Nephron (organoid): ENCODE data around the gene ATP1B1.
"Not testable (repeated sequence)": the region's sequence is repeated elsewhere in the genome, so short reads cannot be mapped to it uniquely, and the experiment has no call there.

Experiments
- H3K27ac Mint-ChIP-seq, 3 experiments: 2 replicates each; pipeline ENCODE4 v1.8.0; 2020; ENCODE audit warnings: mixed read lengths in 3 of 3, mild to moderate bottlenecking in 2 of 3, moderate library complexity in 1 of 3
- H3K27me3 Mint-ChIP-seq: 2 replicates; pipeline ENCODE4 v1.8.0; 2021; ENCODE audit warnings: low read depth, mild to moderate bottlenecking, moderate library complexity, mixed read lengths
- H3K36me3 Mint-ChIP-seq: 2 replicates; pipeline ENCODE4 v1.8.0; 2020; ENCODE audit warnings: low read depth, mixed read lengths
- H3K4me1 Mint-ChIP-seq: 2 replicates; pipeline ENCODE4 v1.8.0; 2020; ENCODE audit warnings: mixed read lengths
- H3K4me3 Mint-ChIP-seq, 3 experiments: 2 replicates each; pipeline ENCODE4 v1.8.0; 2020; ENCODE audit warnings: mild to moderate bottlenecking in 3 of 3, mixed read lengths in 3 of 3, moderate library complexity in 2 of 3
- H3K9me3 Mint-ChIP-seq: 2 replicates; pipeline ENCODE4 v1.8.0; 2020; ENCODE audit warnings: mixed read lengths
- CTCF ChIP-seq, 3 experiments: fragments of 200-600 bp; sonication (generic); IDR thresholded peaks; one replicate each; pipeline ENCODE4 v1.5.0; 2021; ENCODE audit warnings: antibody characterized with exemption in 3 of 3; ENCODE audit not compliant: unreplicated experiment in 3 of 3

The ATP1B1 gene

GRCh38 chr1:169119405-169119804 is 12.9 kb downstream of the ATP1B1 start:
- no peaks in the 10 kb centered on the region for H3K9me3 Mint-ChIP-seq
- peak overlapping the region; percentile 7 to 73 (median 13) for H3K27ac Mint-ChIP-seq
- H3K27me3 Mint-ChIP-seq = no peaks in the 10 kb centered on the region
- no peak for TF ChIP-seq CTCF (IDR thresholded peaks at IDR 0.05; ENCODE audit: unreplicated experiment in 3 of 3)
- no peak overlapping the region for H3K4me3 Mint-ChIP-seq
- H3K36me3 Mint-ChIP-seq = peaks cover 52% of the 10 kb centered on the region
- H3K4me1 Mint-ChIP-seq = peaks cover 40% of the 10 kb centered on the region

GRCh38 chr1:169120066-169120465 is 13.6 kb downstream of the ATP1B1 start:
- no peak for TF ChIP-seq CTCF (IDR thresholded peaks at IDR 0.05; ENCODE audit: unreplicated experiment in 3 of 3)
- Mint-ChIP-seq H3K36me3 (peaks cover 55% of the 10 kb centered on the region), H3K27ac (peak overlapping the region in 2 of 3 experiments; percentile 7 to 73), H3K4me3 (no peak overlapping the region), H3K27me3 (no peaks in the 10 kb centered on the region), H3K9me3 (no peaks in the 10 kb centered on the region), H3K4me1 (peaks cover 40% of the 10 kb centered on the region)

GRCh38 chr1:169121146-169121923 is 14.8 kb downstream of the ATP1B1 start:
- Mint-ChIP-seq H3K4me3 (no peak overlapping the region), H3K27me3 (no peaks in the 10 kb centered on the region), H3K9me3 (no peaks in the 10 kb centered on the region), H3K36me3 (peaks cover 56% of the 10 kb centered on the region), H3K27ac (peak overlapping the region in 1 of 3 experiments; percentile 55), H3K4me1 (peaks cover 35% of the 10 kb centered on the region)
- TF ChIP-seq CTCF (IDR thresholded peaks at IDR 0.05; ENCODE audit: unreplicated experiment in 3 of 3) = no peak

GRCh38 chr1:169122976-169123375 is 16.5 kb downstream of the ATP1B1 start:
- H3K27ac Mint-ChIP-seq = peak overlapping the region in 1 of 3 experiments; percentile 5

GRCh38 chr1:169124459-169124858 is 18.0 kb downstream of the ATP1B1 start:
- H3K27me3 Mint-ChIP-seq = no peaks in the 10 kb centered on the region
- peaks cover 61% of the 10 kb centered on the region for H3K36me3 Mint-ChIP-seq
- H3K4me3 Mint-ChIP-seq = no peak overlapping the region
- peak overlapping the region; percentile 7 to 57 (median 53) for H3K27ac Mint-ChIP-seq
- no peaks in the 10 kb centered on the region for H3K9me3 Mint-ChIP-seq
- TF ChIP-seq CTCF (IDR thresholded peaks at IDR 0.05; ENCODE audit: unreplicated experiment in 3 of 3) = no peak
- H3K4me1 Mint-ChIP-seq = peaks cover 7% of the 10 kb centered on the region

More at GRCh38 chr1:169122976-169123375, 16.5 kb downstream of the ATP1B1 start:
- no peaks in the 10 kb centered on the region for H3K27me3 Mint-ChIP-seq
- peaks cover 53% of the 10 kb centered on the region for H3K36me3 Mint-ChIP-seq
- TF ChIP-seq CTCF (IDR thresholded peaks at IDR 0.05; ENCODE audit: unreplicated experiment in 3 of 3) = no peak
- H3K9me3 Mint-ChIP-seq = no peaks in the 10 kb centered on the region
- H3K4me3 Mint-ChIP-seq = no peak overlapping the region
- peaks cover 21% of the 10 kb centered on the region for H3K4me1 Mint-ChIP-seq

- not testable (repeated sequence) for H3K4me3 Mint-ChIP-seq, H3K27me3 Mint-ChIP-seq, H3K27ac Mint-ChIP-seq, H3K9me3 Mint-ChIP-seq, H3K4me1 Mint-ChIP-seq
- H3K36me3 Mint-ChIP-seq = peaks cover 64% of the 10 kb centered on the region
These were observed 19.1 kb downstream of the ATP1B1 start for GRCh38 chr1:169125597-169125996.
